ENCODE results near the gene GPR171. TPM values are rescaled to one million over a fixed set of nuclear protein-coding genes. Genes with fewer than 3 reads are reported as not detected.

Gene GPR171
- total and polyA plus RNA-seq, 2 experiments from 2014 or later: not detected

DNA sequence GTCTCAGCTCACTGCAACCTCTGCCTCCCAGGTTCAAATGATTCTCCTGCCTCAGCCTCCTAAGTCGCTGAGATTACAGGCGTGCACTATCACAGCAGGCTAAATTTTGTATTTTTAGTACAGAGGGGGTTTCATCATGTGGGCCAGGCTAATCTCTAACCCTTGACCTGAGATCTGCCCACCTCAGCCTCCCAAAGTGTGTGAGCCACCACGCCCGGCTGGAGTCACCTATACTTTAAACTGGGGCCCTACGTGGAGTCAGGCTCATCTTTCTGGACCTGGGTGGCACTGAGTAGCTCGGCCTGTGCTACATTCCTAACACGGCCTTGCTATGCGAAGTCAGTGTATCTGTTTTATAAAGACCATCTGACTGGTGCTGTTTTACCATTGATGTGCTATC is 5.8 kb downstream of the GPR171 start:
- no peak for TF ChIP-seq CTCF (IDR thresholded peaks at IDR 0.05; ENCODE audit: low read depth, low read length)
- Histone ChIP-seq H3K4me3 (no peak overlapping the region), H3K9me3 (ENCODE audit: low read depth) (no peaks in the 10 kb centered on the region), H3K27me3 (no peaks in the 10 kb centered on the region), H3K27ac (no peak overlapping the region), H3K4me1 (ENCODE audit: low read depth) (no peaks in the 10 kb centered on the region), H3K36me3 (no peaks in the 10 kb centered on the region)
- DNase-seq (ENCODE audit: low read depth in 1 of 2, low spot score in 1 of 2): no peak

DNA sequence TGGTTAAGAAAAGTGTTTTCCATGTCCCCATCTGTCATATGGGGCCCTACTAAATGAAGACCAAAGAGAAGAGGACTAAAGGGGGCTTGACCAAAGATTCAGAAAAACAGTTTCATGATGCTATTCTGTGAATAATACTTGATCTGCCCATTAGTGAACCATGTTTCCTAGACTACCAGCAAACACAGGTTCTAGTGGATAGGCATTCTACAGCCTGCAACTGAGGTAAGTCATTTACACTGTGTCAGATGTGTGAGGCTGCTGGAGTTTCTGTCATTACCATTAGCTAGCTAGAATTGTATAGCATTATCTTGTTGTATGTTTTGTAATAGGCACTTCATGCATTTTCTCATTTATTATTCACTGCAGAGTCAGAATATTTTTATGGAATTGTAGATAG is 6.6 kb downstream of the GPR171 start:
- Histone ChIP-seq H3K4me1 (ENCODE audit: low read depth) (no peaks in the 10 kb centered on the region), H3K27me3 (no peaks in the 10 kb centered on the region)
- no peak for TF ChIP-seq CTCF (IDR thresholded peaks at IDR 0.05; ENCODE audit: low read depth, low read length)

GRCh38 chr3:151195826-151196225 is 7.2 kb downstream of the GPR171 start:
- TF ChIP-seq CTCF (IDR thresholded peaks at IDR 0.05; ENCODE audit: low read depth, low read length): no peak
- Histone ChIP-seq H3K27me3 (no peaks in the 10 kb centered on the region), H3K36me3 (no peaks in the 10 kb centered on the region), H3K9me3 (ENCODE audit: low read depth) (no peaks in the 10 kb centered on the region), H3K27ac (no peak overlapping the region), H3K4me3 (no peak overlapping the region), H3K4me1 (ENCODE audit: low read depth) (no peaks in the 10 kb centered on the region)
- no peak for DNase-seq (ENCODE audit: low read depth in 1 of 2, low spot score in 1 of 2)

More for the DNA sequence above, 6.6 kb downstream of the GPR171 start:
- no peak overlapping the region for H3K27ac ChIP-seq
- DNase-seq (ENCODE audit: low read depth in 1 of 2, low spot score in 1 of 2): no peak
- H3K9me3 ChIP-seq (ENCODE audit: low read depth): no peaks in the 10 kb centered on the region
- no peak overlapping the region for H3K4me3 ChIP-seq
- H3K36me3 ChIP-seq: no peaks in the 10 kb centered on the region

DNA sequence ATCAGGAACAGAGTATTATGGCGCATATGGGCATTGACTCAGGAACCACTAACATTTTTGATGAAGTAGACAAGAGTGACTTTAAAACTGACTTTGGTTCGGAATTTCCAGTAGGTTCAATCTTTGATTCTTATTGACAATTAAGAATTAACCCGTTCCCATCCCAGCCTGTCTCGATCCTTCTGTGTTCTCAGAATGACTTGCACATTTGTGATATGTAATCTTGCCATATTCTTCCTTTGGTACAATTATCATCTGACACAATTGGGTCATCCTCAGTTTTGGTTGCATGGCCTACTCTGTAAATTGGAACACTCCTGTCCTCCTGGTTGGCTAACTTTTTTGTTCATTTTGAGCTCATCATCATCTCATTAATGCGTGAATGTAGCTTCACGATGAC is 10.5 kb downstream of the GPR171 start:
- H3K36me3 ChIP-seq: no peaks in the 10 kb centered on the region
- DNase-seq (ENCODE audit: low read depth in 1 of 2, low spot score in 1 of 2): no peak
- H3K4me3 ChIP-seq: no peak overlapping the region
- no peak for TF ChIP-seq CTCF (IDR thresholded peaks at IDR 0.05; ENCODE audit: low read depth, low read length)
- H3K27ac ChIP-seq: no peak overlapping the region
- H3K9me3 ChIP-seq (ENCODE audit: low read depth): no peaks in the 10 kb centered on the region
- no peaks in the 10 kb centered on the region for H3K4me1 ChIP-seq (ENCODE audit: low read depth)
- no peaks in the 10 kb centered on the region for H3K27me3 ChIP-seq

DNA sequence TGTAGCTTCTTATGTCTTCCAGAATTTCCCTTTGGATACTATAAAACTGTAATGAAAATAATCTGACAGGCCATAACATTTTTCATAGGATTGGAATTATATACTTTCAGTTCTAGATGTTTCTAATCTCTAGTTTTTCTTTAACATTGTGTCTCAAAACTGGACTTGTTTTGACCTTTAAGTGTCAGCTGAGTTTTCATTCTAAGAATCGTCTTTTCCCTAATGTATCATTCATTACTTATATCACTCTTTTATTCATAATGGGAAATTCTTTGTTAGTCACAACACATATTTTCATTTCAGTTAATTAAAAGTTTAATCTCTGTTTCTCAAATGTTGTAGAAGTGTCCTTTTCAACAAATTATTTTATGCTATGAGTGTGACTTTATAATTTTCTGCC is 11.9 kb downstream of the GPR171 start:
- DNase-seq (ENCODE audit: low read depth in 1 of 2, low spot score in 1 of 2): no peak

More for the DNA sequence above, 11.9 kb downstream of the GPR171 start:
- TF ChIP-seq CTCF (IDR thresholded peaks at IDR 0.05; ENCODE audit: low read depth, low read length): no peak
- Histone ChIP-seq H3K4me3 (no peak overlapping the region), H3K4me1 (ENCODE audit: low read depth) (no peaks in the 10 kb centered on the region), H3K27me3 (no peaks in the 10 kb centered on the region), H3K9me3 (ENCODE audit: low read depth) (no peaks in the 10 kb centered on the region), H3K27ac (no peak overlapping the region), H3K36me3 (no peaks in the 10 kb centered on the region)

Measured in cardiac muscle cell (in vitro differentiated cells and primary cell).